ENCODE data around the gene IGFL2.
"Not testable (repeated sequence)": the region's sequence is repeated elsewhere in the genome, so short reads cannot be mapped to it uniquely, and the experiment has no call there.

Gene IGFL2

GRCh38 chr19:46144756-46145155 lies 3.3 kb upstream of the IGFL2 start:
- DNase-seq: no peak

GRCh38 chr19:46147166-46147740 lies 785 bp upstream of the IGFL2 start:
- DNase-seq: no peak

- no peak for DNase-seq
Observed at GRCh38 chr19:46150606-46151005, 2.6 kb downstream of the IGFL2 start.

GRCh38 chr19:46155237-46155636 lies 7.2 kb downstream of the IGFL2 start:
- DNase-seq: no peak

- no peak for DNase-seq
Observed at GRCh38 chr19:46159418-46160232, 11.6 kb downstream of the IGFL2 start.

- DNase-seq: no peak
Observed at GRCh38 chr19:46160233-46160775, 12.3 kb downstream of the IGFL2 start.

- DNase-seq: not testable (repeated sequence)
Observed at GRCh38 chr19:46161642-46162257, 13.7 kb downstream of the IGFL2 start.

- no peak for DNase-seq
Observed at GRCh38 chr19:46162731-46163130, 14.7 kb downstream of the IGFL2 start.

- DNase-seq: no peak
Observed at GRCh38 chr19:46173886-46174480, 25.9 kb downstream of the IGFL2 start.

- no peak for DNase-seq
Observed at GRCh38 chr19:46176116-46176860, 28.2 kb downstream of the IGFL2 start.

GRCh38 chr19:46179076-46179759 lies 31.2 kb downstream of the IGFL2 start:
- DNase-seq: no peak

- no peak for DNase-seq
Observed at GRCh38 chr19:46180701-46181387, 32.8 kb downstream of the IGFL2 start.

GRCh38 chr19:46181388-46181779 lies 33.3 kb downstream of the IGFL2 start:
- no peak for DNase-seq

- no peak for DNase-seq
Observed at GRCh38 chr19:46182476-46182875, 34.4 kb downstream of the IGFL2 start.

GRCh38 chr19:46184775-46185710 lies 37.0 kb downstream of the IGFL2 start:
- DNase-seq: not testable (repeated sequence)

GRCh38 chr19:46186101-46186716 lies 38.2 kb downstream of the IGFL2 start:
- no peak for DNase-seq

- DNase-seq: no peak
Observed at GRCh38 chr19:46186717-46187101, 38.7 kb downstream of the IGFL2 start.

- DNase-seq: no peak
Observed at GRCh38 chr19:46189971-46190888, 42.2 kb downstream of the IGFL2 start.

GRCh38 chr19:46191356-46191755 lies 43.3 kb downstream of the IGFL2 start:
- DNase-seq: no peak

Measured in activated CD4-positive, alpha-beta T cell treated with anti-CD3 and anti-CD28 coated beads for 1 hour (primary cell).